GM20000 (cell line): Measurements from ENCODE around the gene PLBD2.

ENCODE experiments used
- DNase-seq: peaks from one replicate; pipeline ENCODE4 v3.0.0; 2012; ENCODE audit warnings: low spot score
- CTCF ChIP-seq: IDR thresholded peaks from 2 replicates; pipeline ENCODE4 v1.5.1; 2012; ENCODE audit warnings: mild to moderate bottlenecking, control low read depth; ENCODE audit errors: extremely low read depth, missing control alignments

PLBD2 gene

GRCh38 chr12:113329791-113330417 lies 28.5 kb upstream of the PLBD2 start:
- no peak for DNase-seq
- no peak for TF ChIP-seq CTCF

GRCh38 chr12:113330505-113330904 lies 27.9 kb upstream of the PLBD2 start:
- no peak for TF ChIP-seq CTCF
- DNase-seq = no peak

- no peak for DNase-seq
- no peak for TF ChIP-seq CTCF
Measured at GRCh38 chr12:113332688-113333417, 25.5 kb upstream of the PLBD2 start.

- DNase-seq = no peak
- no peak for TF ChIP-seq CTCF
Measured at GRCh38 chr12:113333418-113333750, 25.0 kb upstream of the PLBD2 start.

- no peak for DNase-seq
- TF ChIP-seq CTCF = no peak
Measured at GRCh38 chr12:113333877-113334785, 24.3 kb upstream of the PLBD2 start.

GRCh38 chr12:113334786-113335539 lies 23.4 kb upstream of the PLBD2 start, which contains the start of gene SLC8B1:
Gene SLC8B1, minus strand, starts transcription at chr12:113335109. Its CDS starts 2,231 bp downstream, at chr12:113332878.
- peak; percentile 95 for DNase-seq
- TF ChIP-seq CTCF = no peak

- TF ChIP-seq CTCF = no peak
- no peak for DNase-seq
Measured at GRCh38 chr12:113339540-113339939, 18.8 kb upstream of the PLBD2 start.
